WTC11 (cell line): ENCODE measurements around the gene GRIFIN. TPM values are rescaled to one million over a fixed set of nuclear protein-coding genes. Genes with fewer than 3 reads are reported as not detected.

ENCODE experiments used
- ATAC-seq: fragments of 200-7000 bp; cut with Tn5 transposase; 2 replicates; pipeline ENCODE4 v1.10.0; 2021; ENCODE audit warnings: mild to moderate bottlenecking, moderate library complexity
- CTCF ChIA-PET: fragments of 300-600 bp; sonication (Branson Sonifier 250); formaldehyde crosslinking; loops from one replicate; lab custom pipeline; 2021; ENCODE audit warnings: antibody characterized with exemption; lab: Charles Lee
- POLR2A ChIA-PET: fragments of 350-600 bp; sonication (Branson Sonifier 250); formaldehyde crosslinking; loops from one replicate; lab custom pipeline; 2021; ENCODE audit warnings: antibody characterized with exemption; lab: Charles Lee
- DNase-seq: peaks from one replicate; pipeline ENCODE4 v3.0.0; 2021; ENCODE audit warnings: low spot score
- H3K27ac Mint-ChIP-seq: 2 replicates; pipeline ENCODE4 v1.8.0; 2021; ENCODE audit warnings: mixed read lengths
- H3K27me3 Mint-ChIP-seq: 2 replicates; pipeline ENCODE4 v1.8.0; 2021; ENCODE audit warnings: low read depth, mild to moderate bottlenecking, moderate library complexity, mixed read lengths
- H3K36me3 Mint-ChIP-seq: 2 replicates; pipeline ENCODE4 v1.8.0; 2021; ENCODE audit warnings: mixed read lengths
- H3K4me1 Mint-ChIP-seq: 2 replicates; pipeline ENCODE4 v1.8.0; 2022; ENCODE audit warnings: mixed read lengths
- H3K4me3 Mint-ChIP-seq: 2 replicates; pipeline ENCODE4 v1.8.0; 2021; ENCODE audit warnings: mild to moderate bottlenecking, moderate library complexity, mixed read lengths
- H3K9me3 Mint-ChIP-seq: 2 replicates; pipeline ENCODE4 v1.8.0; 2021; ENCODE audit warnings: mixed read lengths
- AR ChIP-seq: fragments of 250-450 bp; sonication (Bioruptor Pico); IDR thresholded peaks from 2 replicates; pipeline ENCODE4 v1.9.0; 2021; ENCODE audit warnings: mild to moderate bottlenecking
- ATF2 ChIP-seq: sonication (generic); formaldehyde crosslinking; IDR thresholded peaks from 2 replicates; pipeline ENCODE4 v1.8.1; 2022; ENCODE audit warnings: low read depth, missing genetic modification reagents, borderline replicate concordance
- CBFB ChIP-seq: sonication (generic); formaldehyde crosslinking; IDR thresholded peaks from 2 replicates; pipeline ENCODE4 v1.8.1; 2022; ENCODE audit warnings: mild to moderate bottlenecking, low read depth, missing genetic modification reagents
- CDX4 ChIP-seq: fragments of 250-450 bp; sonication (Bioruptor Pico); IDR thresholded peaks from 2 replicates; pipeline ENCODE4 v1.9.0; 2021; ENCODE audit warnings: moderate library complexity, mild to moderate bottlenecking, inconsistent platforms, borderline replicate concordance
- CREM ChIP-seq: sonication (generic); formaldehyde crosslinking; IDR thresholded peaks from 2 replicates; pipeline ENCODE4 v1.8.1; 2022; ENCODE audit warnings: mild to moderate bottlenecking, missing genetic modification reagents, moderate library complexity
- CTCF ChIP-seq: fragments of 200-600 bp; IDR thresholded peaks from 2 replicates; pipeline ENCODE4 v1.8.0; 2022; ENCODE audit warnings: antibody characterized with exemption
- FOXJ3 ChIP-seq: sonication (generic); formaldehyde crosslinking; IDR thresholded peaks from 2 replicates; pipeline ENCODE4 v1.9.0; 2021; ENCODE audit warnings: missing genetic modification reagents, mild to moderate bottlenecking, borderline replicate concordance
- FOXK1 ChIP-seq: sonication (generic); formaldehyde crosslinking; IDR thresholded peaks from 2 replicates; pipeline ENCODE4 v1.8.0; 2022; ENCODE audit warnings: mild to moderate bottlenecking, moderate library complexity, missing genetic modification reagents
- GABPB1 ChIP-seq: sonication (generic); formaldehyde crosslinking; IDR thresholded peaks from 2 replicates; pipeline ENCODE4 v1.8.1; 2023; ENCODE audit warnings: mild to moderate bottlenecking, missing genetic modification reagents
- HMGA2 ChIP-seq: fragments of 250-450 bp; sonication (Bioruptor Pico); IDR thresholded peaks from 2 replicates; pipeline ENCODE4 v1.4.0; 2021; ENCODE audit warnings: mild to moderate bottlenecking, moderate library complexity
- IRF2 ChIP-seq: sonication (generic); formaldehyde crosslinking; IDR thresholded peaks from 2 replicates; pipeline ENCODE4 v1.8.0; 2022; ENCODE audit warnings: low read depth, missing genetic modification reagents, borderline replicate concordance
- JAZF1 ChIP-seq: fragments of 250-450 bp; sonication (Bioruptor Pico); IDR thresholded peaks from 2 replicates; pipeline ENCODE4 v1.9.0; 2021; ENCODE audit warnings: moderate library complexity, mild to moderate bottlenecking, inconsistent platforms
- JUN ChIP-seq: sonication (generic); formaldehyde crosslinking; IDR thresholded peaks from 2 replicates; pipeline ENCODE4 v1.8.0; 2023; ENCODE audit warnings: mild to moderate bottlenecking, missing genetic modification reagents
- MYBL2 ChIP-seq: sonication (generic); formaldehyde crosslinking; IDR thresholded peaks from 2 replicates; pipeline ENCODE4 v1.8.1; 2023; ENCODE audit warnings: mild to moderate bottlenecking, moderate library complexity, missing genetic modification reagents
- NR1H2 ChIP-seq: sonication (generic); formaldehyde crosslinking; IDR thresholded peaks from 2 replicates; pipeline ENCODE4 v1.9.0; 2021; ENCODE audit warnings: mild to moderate bottlenecking, moderate library complexity, missing genetic modification reagents
- NR2C2 ChIP-seq: sonication (generic); formaldehyde crosslinking; IDR thresholded peaks from 2 replicates; pipeline ENCODE4 v1.8.0; 2022; ENCODE audit warnings: mild to moderate bottlenecking, missing genetic modification reagents
- OVOL2 ChIP-seq: fragments of 250-450 bp; sonication (Bioruptor Pico); IDR thresholded peaks from 2 replicates; pipeline ENCODE4 v1.9.0; 2021; ENCODE audit warnings: mild to moderate bottlenecking, borderline replicate concordance
- PREB ChIP-seq: sonication (generic); formaldehyde crosslinking; IDR thresholded peaks from 2 replicates; pipeline ENCODE4 v1.8.1; 2022; ENCODE audit warnings: mild to moderate bottlenecking, missing genetic modification reagents, moderate library complexity, borderline replicate concordance
- RORB ChIP-seq: fragments of 250-450 bp; sonication (Bioruptor Pico); IDR thresholded peaks from 2 replicates; pipeline ENCODE4 v1.9.0; 2021; ENCODE audit warnings: mild to moderate bottlenecking
- SP1 ChIP-seq: sonication (generic); formaldehyde crosslinking; conservative IDR thresholded peaks from 2 replicates; pipeline ENCODE4 v1.8.1; 2022; ENCODE audit warnings: missing genetic modification reagents
- TP53 ChIP-seq: sonication (generic); formaldehyde crosslinking; IDR thresholded peaks from 2 replicates; pipeline ENCODE4 v1.8.1; 2023; ENCODE audit warnings: mild to moderate bottlenecking, missing genetic modification reagents
- USF2 ChIP-seq: sonication (generic); formaldehyde crosslinking; IDR thresholded peaks from 2 replicates; pipeline ENCODE4 v1.8.1; 2023; ENCODE audit warnings: mild to moderate bottlenecking, missing genetic modification reagents, moderate library complexity
- ZNF138 ChIP-seq: sonication (generic); formaldehyde crosslinking; conservative IDR thresholded peaks from 2 replicates; pipeline ENCODE4 v1.8.1; 2022; ENCODE audit warnings: mild to moderate bottlenecking, moderate library complexity, missing genetic modification reagents
- ZNF219 ChIP-seq: sonication (generic); formaldehyde crosslinking; IDR thresholded peaks from 2 replicates; pipeline ENCODE4 v1.8.0; 2023; ENCODE audit warnings: missing genetic modification reagents, mild to moderate bottlenecking, borderline replicate concordance
- ZNF317 ChIP-seq: sonication (generic); formaldehyde crosslinking; IDR thresholded peaks from 2 replicates; pipeline ENCODE4 v1.8.1; 2023; ENCODE audit warnings: low read depth, mild to moderate bottlenecking, moderate library complexity, missing genetic modification reagents, borderline replicate concordance
- ZNF423 ChIP-seq: fragments of 250-450 bp; sonication (Bioruptor Pico); IDR thresholded peaks from 2 replicates; pipeline ENCODE4 v2.1.2; 2022; ENCODE audit warnings: mild to moderate bottlenecking, moderate library complexity
- total RNA-seq: library from RNA; stranded (reverse); gene quantifications from 3 replicates; pipeline ENCODE4 v1.2.3, GENCODE V29; 2021

GRIFIN gene
- total RNA-seq, 1 experiment from 2014 or later: not detected

GRCh38 chr7:2502647-2502966, 26.4 kb upstream of the GRIFIN start (continued):
- TF ChIP-seq PREB (CRISPR knock-in tag) (no peak), ZNF423 (CRISPR knock-in tag) (no peak), FOXJ3 (CRISPR knock-in tag) (no peak), TP53 (no peak), AR (CRISPR knock-in tag) (no peak), CDX4 (no peak), NR1H2 (no peak), ATF2 (CRISPR knock-in tag) (no peak), CBFB (CRISPR knock-in tag) (no peak), GABPB1 (CRISPR knock-in tag) (no peak), USF2 (CRISPR knock-in tag) (no peak)

GRCh38 chr7:2501947-2502646, 25.9 kb upstream of the GRIFIN start:
- Mint-ChIP-seq H3K9me3 (no peaks in the 10 kb centered on the region), H3K27me3 (no peaks in the 10 kb centered on the region; the same call in 1 of the 2 replicates), H3K27ac (no peak overlapping the region), H3K4me3 (no peak overlapping the region), H3K4me1 (peaks cover 28% of the 10 kb centered on the region), H3K36me3 (no peaks in the 10 kb centered on the region)
- ChIA-PET CTCF (interaction anchor here (0.5 to 5.3 kb wide), 7 partner anchors 13 to 187 kb away, joined by 3 to 66 read pairs (median 3); no protein-coding TSS in a partner anchor), POLR2A (no interaction called here)
- TF ChIP-seq RORB: no peak
- no peak for TF ChIP-seq JAZF1
- no peak for TF ChIP-seq HMGA2 (CRISPR knock-in tag)
- TF ChIP-seq CDX4: no peak
- TF ChIP-seq MYBL2 (CRISPR knock-in tag): no peak
- no peak for TF ChIP-seq IRF2 (CRISPR knock-in tag)
- no peak for TF ChIP-seq NR2C2 (CRISPR knock-in tag)
- TF ChIP-seq CTCF: no peak
- TF ChIP-seq SP1 (CRISPR knock-in tag): no peak
- no peak for TF ChIP-seq JUN (CRISPR knock-in tag)
- no peak for TF ChIP-seq FOXK1
- TF ChIP-seq ZNF219 (CRISPR knock-in tag): no peak
- no peak for TF ChIP-seq CREM (CRISPR knock-in tag)
- no peak for TF ChIP-seq ZNF317
- TF ChIP-seq ZNF138: no peak
- TF ChIP-seq OVOL2: no peak
- DNase-seq: no peak
- ATAC-seq: no peak
